H1 (cell line): Measurements from ENCODE around the gene PPP1R2. TPM values are rescaled to one million over a fixed set of nuclear protein-coding genes. Genes with fewer than 3 reads are reported as not detected.

Source experiments
- CTCF ChIA-PET: fragments of 300-600 bp; sonication (Branson Sonifier 250); formaldehyde crosslinking; loops from one replicate; lab custom pipeline; 2021; ENCODE audit not compliant: partially characterized antibody; lab: Charles Lee
- POLR2A ChIA-PET: fragments of 300-600 bp; sonication (Branson Sonifier 250); formaldehyde crosslinking; loops from one replicate; lab custom pipeline; 2021; ENCODE audit warnings: inconsistent platforms; ENCODE audit not compliant: partially characterized antibody; lab: Charles Lee
- DNase-seq, 2 experiments: peaks; one replicate each; pipeline versions ENCODE4 v3.0.0 to v3.0.0-alpha.2; 2010 to 2022; ENCODE audit warnings: low spot score in 2 of 2, low read depth in 1 of 2, mixed read lengths in 1 of 2
- FAIRE-seq: peaks from 2 replicates; lab custom pipeline; 2011; peaks lifted over from hg19 to GRCh38; lab: Jason Lieb, UNC
- H2AFZ ChIP-seq: 2 replicates; pipeline ENCODE4 v1.8.1; 2012; ENCODE audit warnings: low read length, inconsistent platforms
- H2AK5ac ChIP-seq: 2 replicates; pipeline ENCODE4 v1.6.1; 2013; ENCODE audit warnings: low read depth, low read length
- H2BK120ac ChIP-seq: replicated peaks from 2 replicates; pipeline ENCODE3; 2013; ENCODE audit warnings: low read depth, low read length, inconsistent platforms
- H2BK12ac ChIP-seq: 2 replicates; pipeline ENCODE4 v1.6.1; 2013; ENCODE audit warnings: low read depth, low read length
- H2BK15ac ChIP-seq: 2 replicates; pipeline ENCODE4 v1.6.1; 2013; ENCODE audit warnings: low read length
- H2BK20ac ChIP-seq: 2 replicates; pipeline ENCODE4 v1.6.1; 2013; ENCODE audit warnings: low read length
- H2BK5ac ChIP-seq: 2 replicates; pipeline ENCODE4 v1.6.1; 2013; ENCODE audit warnings: low read depth, low read length
- H3K14ac ChIP-seq: 2 replicates; pipeline ENCODE4 v1.6.1; 2013; ENCODE audit warnings: inconsistent platforms; ENCODE audit not compliant: insufficient read length
- H3K18ac ChIP-seq: 2 replicates; pipeline ENCODE4 v1.6.1; 2013; ENCODE audit warnings: low read length; ENCODE audit errors: extremely low read depth
- H3K23ac ChIP-seq: 2 replicates; pipeline ENCODE4 v1.6.1; 2013; ENCODE audit warnings: inconsistent platforms; ENCODE audit not compliant: insufficient read length
- H3K23me2 ChIP-seq: 2 replicates; pipeline ENCODE4 v1.6.1; 2013; ENCODE audit warnings: low read depth, low read length
- H3K27ac ChIP-seq: 2 replicates; pipeline ENCODE4 v1.6.1; 2011; ENCODE audit warnings: low read depth, low read length, inconsistent platforms
- H3K27me3 ChIP-seq, 4 experiments: replicated peaks in 1 of 4; 1 replicate in 1 of 4; 2 replicates in 3 of 4; pipeline versions ENCODE4 v1.6.1 to v1.8.1; 2011 to 2013; ENCODE audit warnings: low read length in 3 of 4, mild to moderate bottlenecking in 3 of 4, inconsistent platforms in 2 of 4, mixed read lengths in 2 of 4, moderate library complexity in 1 of 4; ENCODE audit not compliant: control insufficient read depth in 3 of 4, insufficient read depth in 3 of 4; ENCODE audit errors: extremely low read depth in 1 of 4
- H3K36me3 ChIP-seq, 4 experiments: 2 replicates each; pipeline versions ENCODE4 v1.6.1 to v1.8.1; 2011 to 2013; ENCODE audit warnings: mild to moderate bottlenecking in 4 of 4, low read length in 3 of 4, moderate library complexity in 2 of 4, control low read depth in 1 of 4, inconsistent platforms in 1 of 4; ENCODE audit not compliant: insufficient read depth in 4 of 4, control insufficient read depth in 2 of 4
- H3K4ac ChIP-seq: replicated peaks from 2 replicates; pipeline ENCODE3; 2013; ENCODE audit warnings: low read length, low read depth, mixed read lengths, inconsistent platforms; ENCODE audit not compliant: insufficient read length
- H3K4me1 ChIP-seq, 4 experiments: replicated peaks in 1 of 4; 1 replicate in 1 of 4; 2 replicates in 3 of 4; pipeline versions ENCODE4 v1.6.1 to v1.8.1; 2011 to 2013; ENCODE audit warnings: low read length in 3 of 4, inconsistent platforms in 2 of 4, mixed read lengths in 1 of 4; ENCODE audit not compliant: insufficient read depth in 4 of 4, control insufficient read depth in 3 of 4
- H3K4me2 ChIP-seq, 2 experiments: 2 replicates each; pipeline versions ENCODE4 v1.6.1 to v1.8.1; 2011 to 2013; ENCODE audit warnings: low read depth in 2 of 2, low read length in 2 of 2, control low read depth in 1 of 2, inconsistent platforms in 1 of 2, mild to moderate bottlenecking in 1 of 2; ENCODE audit not compliant: insufficient read depth in 1 of 2
- H3K4me3 ChIP-seq, 4 experiments: fragments of 200-600, 300-600 bp in 1 of 4; sonication (generic), shearing (Covaris generic), sonication (Bioruptor Twin) in 1 of 4; 2 replicates each; pipeline versions ENCODE4 v1.5.1 to v1.8.1; 2011 to 2016; ENCODE audit warnings: low read length in 4 of 4, low read depth in 3 of 4, control low read depth in 2 of 4, inconsistent platforms in 2 of 4, mild to moderate bottlenecking in 2 of 4, mixed read lengths in 1 of 4, moderate library complexity in 1 of 4; ENCODE audit not compliant: insufficient read depth in 2 of 4; ENCODE audit errors: extremely low read depth in 1 of 4
- H3K56ac ChIP-seq: replicated peaks from 2 replicates; pipeline ENCODE3; 2013; ENCODE audit warnings: low read depth, mild to moderate bottlenecking, mixed read lengths, low read length, inconsistent platforms; ENCODE audit not compliant: insufficient read length
- H3K79me1 ChIP-seq: 2 replicates; pipeline ENCODE4 v1.6.1; 2013; ENCODE audit warnings: low read depth, low read length, control low read depth
- H3K79me2 ChIP-seq, 2 experiments: 2 replicates each; pipeline versions ENCODE4 v1.6.1 to v1.8.1; 2012 to 2013; ENCODE audit warnings: low read length in 2 of 2, mild to moderate bottlenecking in 2 of 2, inconsistent platforms in 1 of 2; ENCODE audit not compliant: insufficient read depth in 2 of 2, control insufficient read depth in 1 of 2
- H3K9ac ChIP-seq, 4 experiments: replicated peaks in 1 of 4; 1 replicate in 1 of 4; 2 replicates in 3 of 4; pipeline versions ENCODE4 v1.6.1 to v1.8.1; 2011 to 2013; ENCODE audit warnings: low read depth in 3 of 4, low read length in 3 of 4, control low read depth in 2 of 4, mild to moderate bottlenecking in 2 of 4, moderate library complexity in 2 of 4, inconsistent platforms in 1 of 4; ENCODE audit errors: extremely low read depth in 1 of 4
- H3K9me3 ChIP-seq, 2 experiments: 2 replicates each; pipeline versions ENCODE4 v1.6.1 to v1.8.1; 2012 to 2013; ENCODE audit warnings: mild to moderate bottlenecking in 2 of 2, moderate library complexity in 2 of 2, control low read depth in 1 of 2, inconsistent platforms in 1 of 2, low read depth in 1 of 2, low read length in 1 of 2, mixed read lengths in 1 of 2; ENCODE audit not compliant: insufficient read depth in 2 of 2
- H4K20me1 ChIP-seq, 2 experiments: replicated peaks in 1 of 2; 2 replicates each; pipeline versions ENCODE3 to v1.8.1; 2011 to 2013; ENCODE audit warnings: inconsistent platforms in 2 of 2, low read length in 2 of 2, mild to moderate bottlenecking in 1 of 2; ENCODE audit not compliant: insufficient read depth in 2 of 2, control insufficient read depth in 1 of 2
- H4K5ac ChIP-seq: 2 replicates; pipeline ENCODE4 v1.6.1; 2013; ENCODE audit warnings: low read length, low read depth, mixed read lengths, inconsistent platforms; ENCODE audit not compliant: insufficient read length
- H4K8ac ChIP-seq: 2 replicates; pipeline ENCODE4 v1.8.0; 2013; ENCODE audit warnings: mild to moderate bottlenecking, moderate library complexity, low read length, inconsistent platforms; ENCODE audit not compliant: insufficient read depth; ENCODE audit errors: extremely low read depth
- H4K91ac ChIP-seq: replicated peaks from 2 replicates; pipeline ENCODE3; 2013; ENCODE audit warnings: low read length, mixed read lengths, inconsistent platforms; ENCODE audit not compliant: insufficient read length
- ATF2 ChIP-seq: IDR thresholded peaks from 2 replicates; pipeline ENCODE4 v1.6.1; 2012; ENCODE audit warnings: low read length, inconsistent platforms
- ATF3 ChIP-seq: IDR thresholded peaks from 2 replicates; pipeline ENCODE4 v1.6.1; 2011; ENCODE audit warnings: low read depth, mild to moderate bottlenecking, low read length; ENCODE audit not compliant: insufficient read depth
- CTBP2 ChIP-seq: IDR thresholded peaks from 2 replicates; pipeline ENCODE4 v1.7.0; 2011; ENCODE audit warnings: borderline replicate concordance, mild to moderate bottlenecking, moderate library complexity, mixed read lengths, low read length; ENCODE audit not compliant: insufficient read depth, insufficient read length
- NANOG ChIP-seq: IDR thresholded peaks from 2 replicates; pipeline ENCODE4 v1.6.1; 2011; ENCODE audit warnings: low read length, low read depth, mild to moderate bottlenecking, inconsistent platforms; ENCODE audit not compliant: insufficient read depth, poor library complexity, severe bottlenecking
- RBBP5 ChIP-seq: IDR thresholded peaks from 2 replicates; pipeline ENCODE4 v1.7.1; 2012; ENCODE audit warnings: low read depth, mild to moderate bottlenecking, inconsistent platforms, low read length, moderate library complexity, borderline replicate concordance
- SP2 ChIP-seq: IDR thresholded peaks from 2 replicates; pipeline ENCODE4 v1.6.1; 2012; ENCODE audit warnings: mild to moderate bottlenecking, low read length, inconsistent platforms
- TAF7 ChIP-seq: optimal IDR thresholded peaks from 2 replicates; pipeline ENCODE3; 2011; ENCODE audit warnings: low read depth, mild to moderate bottlenecking, inconsistent platforms, low read length, moderate library complexity, borderline replicate concordance
- YY1 ChIP-seq: IDR thresholded peaks from 2 replicates; pipeline ENCODE4 v1.6.1; 2011; ENCODE audit warnings: low read depth, mild to moderate bottlenecking, low read length
- WGBS, 2 experiments: shearing (Covaris generic) in 1 of 2; methylation state at CpG; one replicate each; pipeline versions ENCODE4 v1.1.6 to v1.1.7; 2013 to 2015; ENCODE audit warnings: low lambda C conversion rate in 2 of 2, mixed read lengths in 2 of 2, inconsistent platforms in 1 of 2, low coverage in 1 of 2, missing lambda C conversion rate in 1 of 2; ENCODE audit not compliant: insufficient replicate concordance in 2 of 2, insufficient coverage in 1 of 2, insufficient read length in 1 of 2; ENCODE audit errors: extremely low coverage in 1 of 2, missing lambda C conversion rate in 1 of 2; 5-methylcytosine and 5-hydroxymethylcytosine counted together
- polyA plus RNA-seq, 7 experiments: library from polyadenylated mRNA; depleted of rRNA in 3 of 7; stranded (reverse) in 5 of 7; unstranded in 2 of 7; fragments of >200 nt in 5 of 7; fragments of 200-250 nt in 2 of 7; gene quantifications; 1 replicate in 5 of 7; 2 replicates in 1 of 7; 4 replicates in 1 of 7; pipeline versions ENCODE4 v1.2.1 to v1.2.3, GENCODE V29; 2011 to 2013; ENCODE audit warnings: missing spikeins in 2 of 7, mixed read lengths in 2 of 7
- total RNA-seq: library from RNA; stranded (reverse); fragmentation: NEBNext Ultra II Directional; extraction: Animal tissue kit (Norgen Biotek cat#: 25700); gene quantifications from 2 replicates; pipeline ENCODE4 v1.2.1, GENCODE V29; 2021
- TF ChIP-seq, protein P1 (sequence below): IDR thresholded peaks from 2 replicates; pipeline ENCODE4 v1.6.1; 2012; ENCODE audit warnings: inconsistent platforms

The PPP1R2 gene
- total and polyA plus RNA-seq, 2 of the 8 experiments (the other 6 are each of a cell fraction or from before 2014, with no cell fraction given), result 14.0 to 26.5 TPM

GRCh38 chr3:195591220-195591619 lies 48.1 kb upstream of the PPP1R2 start:
- H3K27me3 ChIP-seq, result no peaks in the 10 kb centered on the region
- H3K4ac ChIP-seq, result no peak overlapping the region
- H2BK120ac ChIP-seq, result no peak overlapping the region
- FAIRE-seq, result no peak
- H3K23me2 ChIP-seq, result no peaks in the 10 kb centered on the region
- no peaks in the 10 kb centered on the region for H4K20me1 ChIP-seq
- no peak overlapping the region for H3K27ac ChIP-seq
- TF ChIP-seq, protein P1, sequence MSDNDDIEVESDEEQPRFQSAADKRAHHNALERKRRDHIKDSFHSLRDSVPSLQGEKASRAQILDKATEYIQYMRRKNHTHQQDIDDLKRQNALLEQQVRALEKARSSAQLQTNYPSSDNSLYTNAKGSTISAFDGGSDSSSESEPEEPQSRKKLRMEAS, result no peak
- TF ChIP-seq SP2 (no peak), RBBP5 (no peak), YY1 (no peak), CTBP2 (no peak), TAF7 (no peak), ATF3 (no peak), NANOG (no peak), ATF2 (no peak)
- no peak overlapping the region for H3K56ac ChIP-seq
- H3K9me3 ChIP-seq, result peaks cover 0 to 4% of the 10 kb centered on the region in 2 experiments; a peak in 2 of 4 replicates
- ChIA-PET CTCF (interaction anchor here (1.0 kb wide), 1 partner anchor 10 kb away, joined by 3 read pairs; no protein-coding TSS in a partner anchor), POLR2A (no interaction called here)
- no peak overlapping the region for H2BK12ac ChIP-seq
- H2BK20ac ChIP-seq, result no peak overlapping the region
- no peak overlapping the region; the same call in 1 of the 2 replicates for H2AFZ ChIP-seq
- H4K8ac ChIP-seq, result no peak overlapping the region
- no peak overlapping the region for H3K4me3 ChIP-seq
- H3K79me1 ChIP-seq, result no peaks in the 10 kb centered on the region
- H2BK15ac ChIP-seq, result no peak overlapping the region
- no peak overlapping the region for H3K23ac ChIP-seq
- H2BK5ac ChIP-seq, result no peak overlapping the region
- H4K5ac ChIP-seq, result no peak overlapping the region
- DNase-seq, result no peak
- no peak overlapping the region for H3K9ac ChIP-seq
- no peak overlapping the region for H2AK5ac ChIP-seq
- H3K36me3 ChIP-seq, result no peaks in the 10 kb centered on the region
- no peak overlapping the region for H4K91ac ChIP-seq
- no peak overlapping the region for H3K18ac ChIP-seq
- H3K79me2 ChIP-seq, result no peaks in the 10 kb centered on the region
- H3K14ac ChIP-seq, result no peak overlapping the region
- no peaks in the 10 kb centered on the region for H3K4me1 ChIP-seq
- no peak overlapping the region for H3K4me2 ChIP-seq
- WGBS, 2 experiments, result 80% methylated on average over 6 of the region's 6 CpGs; no CpG with 5 or more reads in 1 of the 2 experiments
